ENCODE data around the gene PLS1.
"Not testable (repeated sequence)": the region's sequence is repeated elsewhere in the genome, so short reads cannot be mapped to it uniquely, and the experiment has no call there.

Gene PLS1

DNA sequence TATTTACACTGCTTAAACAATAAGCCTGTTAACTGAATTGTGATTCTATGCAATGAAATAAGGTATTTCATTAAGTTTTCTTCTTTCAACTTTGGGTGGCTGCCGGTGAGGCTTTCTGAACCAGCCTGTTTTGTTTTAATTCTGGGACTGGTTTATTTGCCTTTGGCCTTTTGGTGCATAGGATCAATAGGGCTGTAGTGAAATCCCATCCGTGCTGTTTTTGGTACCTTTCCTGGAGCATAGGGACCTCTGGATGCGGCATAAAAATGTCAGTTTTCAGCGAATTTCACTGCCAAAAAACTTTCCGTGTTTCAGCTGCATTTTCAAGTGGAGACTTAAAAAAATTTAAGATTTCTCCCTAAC lies 514 bp downstream of the PLS1 start:
- no peak for DNase-seq

DNA sequence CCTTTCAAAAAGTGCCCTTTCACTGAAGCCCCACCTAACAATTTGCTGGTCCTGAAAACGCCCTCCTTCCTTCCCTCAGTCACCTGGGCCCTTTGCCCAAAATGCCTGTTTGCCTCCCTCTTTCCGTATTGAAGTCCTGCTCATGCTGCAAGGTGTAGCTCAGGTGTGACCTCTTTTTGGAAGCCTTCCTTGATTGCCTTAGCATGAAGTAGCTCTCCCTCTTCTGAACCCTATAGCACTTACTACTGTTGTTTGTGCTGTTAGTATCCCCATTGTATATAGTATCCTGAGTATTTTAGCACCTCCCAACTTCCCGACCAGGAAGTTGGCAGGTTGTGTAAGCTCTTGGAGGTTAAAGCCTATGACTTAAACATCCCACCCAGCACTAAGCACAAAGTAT lies 1.7 kb downstream of the PLS1 start:
- peak in 1 of 4 experiments; percentile 35 for DNase-seq

DNA sequence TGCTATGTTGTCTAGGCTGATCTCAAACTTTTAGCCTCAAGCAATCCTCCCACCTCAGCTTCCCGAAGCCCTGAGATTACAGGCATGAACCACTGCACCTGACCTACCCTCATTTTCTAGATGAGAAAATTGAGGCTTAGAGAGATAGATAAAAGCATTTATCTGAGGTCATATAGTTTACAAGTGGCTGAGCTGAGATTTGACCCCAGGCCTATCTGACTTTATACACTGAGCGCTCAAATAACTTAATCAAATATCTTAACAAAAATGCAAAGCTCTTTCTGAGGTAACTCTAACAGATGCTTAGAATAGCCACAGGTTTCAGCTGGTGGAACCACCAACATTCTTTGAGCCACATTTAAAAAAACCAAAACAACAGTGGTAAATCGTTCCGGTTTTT lies 5.5 kb downstream of the PLS1 start:
- no peak for DNase-seq

DNA sequence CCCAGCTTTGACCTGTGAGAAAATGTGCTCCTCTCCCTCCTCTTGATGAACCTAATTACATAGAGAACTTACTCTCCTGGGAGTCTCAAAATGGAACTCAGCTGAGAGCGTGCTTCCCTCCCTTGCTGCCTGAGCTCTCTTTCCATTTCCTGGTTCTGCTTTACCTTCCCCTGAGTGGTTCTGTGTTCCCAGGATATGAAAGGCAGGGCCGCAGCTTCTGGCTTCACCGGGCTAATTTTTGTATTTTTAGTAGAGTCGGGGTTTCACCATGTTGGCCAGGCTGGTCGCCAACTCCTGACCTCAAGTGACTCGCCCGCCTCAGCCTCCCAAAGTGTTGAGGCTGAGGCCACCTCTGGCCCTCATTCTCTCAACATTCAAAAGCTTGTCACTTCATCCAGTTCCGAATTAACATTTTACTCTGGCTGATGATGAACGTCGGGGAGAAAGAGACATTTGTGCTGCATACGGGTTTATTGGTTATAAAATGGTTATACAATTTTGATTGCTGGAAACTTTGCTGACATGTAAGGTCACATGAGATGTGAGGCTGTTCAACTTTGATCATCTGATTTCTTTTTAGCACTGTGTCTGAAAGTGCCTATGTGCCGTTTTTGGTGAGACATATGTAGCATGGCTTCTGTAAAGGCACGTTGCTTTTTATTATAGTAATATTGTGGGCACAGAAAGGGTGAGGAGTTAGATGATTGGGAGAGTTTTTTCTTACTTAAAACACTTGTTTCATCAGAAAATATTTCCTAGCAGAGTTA lies 6.6 kb downstream of the PLS1 start:
- no peak for DNase-seq

DNA sequence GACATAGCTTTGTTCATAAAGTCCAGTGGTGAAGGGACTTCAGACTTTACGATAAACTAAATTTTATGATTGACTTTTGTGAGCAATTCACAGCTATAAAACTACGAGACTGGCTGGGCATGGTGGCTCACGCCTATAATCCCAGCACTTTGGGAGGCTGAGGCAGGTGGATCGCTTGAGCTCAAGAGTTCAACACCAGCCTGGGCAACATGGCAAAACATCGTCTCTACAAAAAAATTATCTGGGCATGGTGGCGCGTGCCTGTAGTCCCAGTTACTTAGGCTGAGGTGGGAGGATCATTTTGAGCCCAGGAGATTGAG lies 7.2 kb downstream of the PLS1 start:
- not testable (repeated sequence) for DNase-seq

DNA sequence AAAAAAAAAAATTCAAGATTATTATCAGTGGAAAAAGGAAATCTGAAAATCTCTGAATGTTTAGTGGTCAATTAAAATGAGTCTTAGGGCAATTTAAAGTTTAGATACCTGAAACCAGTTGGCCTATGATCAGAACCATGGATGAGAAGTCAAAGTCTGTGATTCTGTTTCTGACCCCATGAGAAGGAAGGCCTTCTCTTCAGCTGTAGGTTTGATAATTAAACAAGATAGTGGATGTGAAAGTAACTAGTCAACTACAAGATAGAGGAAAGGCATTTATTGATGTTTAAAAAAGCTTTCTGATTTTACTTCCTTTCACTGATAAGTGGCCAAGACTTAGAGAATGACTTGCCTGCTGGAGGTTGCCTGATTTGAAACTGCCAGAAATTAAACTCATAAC lies 8.7 kb downstream of the PLS1 start:
- no peak for DNase-seq

DNA sequence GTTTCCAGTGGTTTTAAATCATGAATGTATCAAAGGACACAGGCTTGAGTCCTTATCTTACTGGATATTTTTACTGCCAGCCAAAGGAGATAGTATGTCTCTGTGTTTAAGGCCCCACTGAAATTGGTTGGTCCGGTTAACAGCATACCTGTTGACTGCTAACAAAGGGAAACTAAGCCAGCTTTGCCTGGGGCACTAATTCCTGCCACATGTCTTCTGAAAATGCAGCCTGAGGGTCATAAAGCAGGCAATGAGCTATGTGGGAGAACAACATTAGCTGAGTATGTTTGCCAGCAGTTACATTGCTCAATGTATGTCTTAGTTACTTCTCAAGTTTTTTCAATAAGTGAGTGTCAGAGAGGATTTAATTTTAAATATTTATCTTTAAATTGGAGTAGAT lies 12.4 kb downstream of the PLS1 start:
- no peak for DNase-seq

DNA sequence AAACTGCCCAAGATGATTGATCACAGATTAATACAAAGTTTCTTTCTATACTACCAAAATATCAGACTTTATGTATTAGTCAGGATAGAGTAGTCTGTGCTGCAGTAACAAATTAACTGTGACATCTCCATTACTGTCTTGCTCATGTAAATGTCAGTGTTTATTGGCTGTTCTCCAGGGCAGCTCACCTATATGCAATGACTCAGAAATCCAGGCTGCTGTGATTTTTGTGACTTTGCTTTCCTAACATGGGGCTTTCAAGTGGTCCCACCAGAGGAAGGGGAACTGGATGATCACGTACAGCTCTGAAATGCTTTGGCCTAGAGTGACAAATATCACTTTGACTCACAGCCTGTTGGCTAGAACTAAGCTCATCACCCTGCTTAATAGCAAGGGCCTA lies 12.9 kb downstream of the PLS1 start:
- DNase-seq: no peak

DNA sequence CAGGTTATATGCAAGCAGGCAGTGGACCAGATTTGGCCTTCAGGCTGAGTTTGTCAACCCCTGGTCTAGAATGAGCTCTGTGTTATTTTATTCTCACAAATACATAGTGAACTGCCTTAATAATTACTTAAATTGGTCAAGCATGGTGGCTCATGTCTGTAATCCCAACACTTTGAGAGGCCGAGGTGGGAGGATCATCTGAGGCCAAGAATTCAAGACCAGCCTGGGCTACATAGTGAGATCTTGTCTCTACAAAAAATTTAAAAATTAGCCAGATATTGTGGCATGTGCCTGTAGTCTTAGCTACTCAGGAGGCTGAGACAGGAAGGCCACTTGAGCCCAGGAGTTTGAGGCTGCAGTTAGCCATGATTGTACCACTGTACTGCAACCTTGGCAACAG lies 15.0 kb downstream of the PLS1 start:
- no peak for DNase-seq

DNA sequence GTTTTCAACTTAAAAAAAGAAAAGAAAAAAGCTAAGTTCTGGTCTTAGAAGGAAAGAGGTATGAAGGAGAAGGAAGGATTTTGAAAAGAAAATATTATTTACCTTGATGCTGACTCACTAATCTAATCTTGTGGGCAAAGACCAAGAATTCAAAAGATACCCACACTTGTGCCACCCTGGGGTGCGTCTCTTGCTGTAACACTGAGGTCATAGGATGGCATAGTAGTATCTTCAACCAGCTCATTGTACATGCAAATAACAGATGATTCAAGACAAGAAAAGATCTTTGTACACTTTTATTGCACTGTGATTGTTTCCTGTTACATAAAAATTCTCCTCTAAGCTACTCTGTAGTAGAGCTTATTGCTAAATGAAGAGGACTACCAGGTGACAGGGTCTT lies 17.3 kb downstream of the PLS1 start:
- DNase-seq: no peak

DNA sequence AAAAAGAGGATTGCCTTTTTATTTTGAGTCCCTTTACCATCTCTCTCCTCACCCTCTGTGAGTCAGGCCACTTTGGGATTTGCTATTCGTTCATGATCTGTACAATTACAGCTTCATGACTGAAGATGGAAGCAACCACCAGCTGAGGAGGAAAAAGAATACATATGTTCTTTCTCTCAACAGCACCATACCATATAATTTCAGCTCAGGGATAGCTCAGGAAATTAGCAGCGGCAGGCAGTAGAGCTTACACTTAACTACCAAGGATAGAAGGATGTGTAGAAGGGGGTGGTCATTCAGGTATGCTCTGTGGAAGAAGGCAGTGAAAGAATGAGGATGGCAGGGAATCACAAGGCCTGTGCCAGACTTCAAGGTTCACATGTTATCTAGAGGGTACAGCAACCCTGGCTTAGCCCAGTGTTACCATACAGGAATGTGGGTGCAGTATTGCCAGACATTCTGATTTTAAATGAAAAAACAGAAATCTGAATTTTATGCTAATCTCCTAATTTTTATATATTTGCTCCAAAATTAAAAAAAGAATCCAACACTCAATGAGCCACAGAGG lies 17.9 kb downstream of the PLS1 start:
- DNase-seq: no peak

DNA sequence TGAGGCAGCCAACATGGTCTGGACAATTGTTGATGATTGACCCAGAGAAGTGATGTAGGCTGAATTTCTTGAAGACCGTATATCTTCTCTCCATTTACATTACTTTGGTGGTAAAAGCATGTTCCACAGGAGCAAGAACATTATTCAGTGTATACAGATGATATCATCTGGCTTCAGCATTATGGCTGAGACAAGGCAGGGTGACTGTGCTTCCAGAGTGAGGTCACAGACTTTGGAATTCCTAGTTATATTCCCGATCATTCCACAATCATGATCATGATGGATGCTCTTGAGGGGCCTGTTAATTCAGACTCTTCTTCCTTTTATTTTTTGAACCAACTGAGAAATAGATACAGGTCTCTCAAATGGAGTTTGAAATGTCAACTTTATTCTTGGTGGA lies 19.0 kb downstream of the PLS1 start:
- no peak for DNase-seq

DNA sequence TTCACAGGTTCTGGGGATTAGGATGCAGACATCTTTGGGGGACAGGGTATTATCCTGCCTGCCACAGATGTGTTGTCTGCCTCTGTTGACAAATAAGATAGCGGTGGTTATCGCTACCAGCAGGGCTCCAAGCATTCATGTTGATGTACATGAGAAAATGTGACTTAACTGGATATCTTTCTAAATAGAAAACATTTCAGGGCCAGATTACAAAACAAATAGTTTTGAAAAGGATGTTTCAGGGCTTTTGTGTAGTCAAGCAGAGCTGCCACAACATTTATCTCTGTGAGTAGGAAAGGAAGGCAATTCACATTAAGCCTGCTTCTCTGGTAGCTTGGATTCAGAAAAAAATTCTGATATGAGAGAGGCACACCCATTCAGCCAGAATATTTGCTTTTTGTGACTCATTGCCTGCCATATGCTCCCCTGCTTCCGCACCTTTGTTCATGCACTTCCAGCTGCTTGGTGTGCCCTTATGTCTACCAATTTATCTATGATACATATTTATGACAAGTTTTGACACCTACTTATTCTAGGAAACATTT lies 22.8 kb downstream of the PLS1 start:
- DNase-seq: no peak

DNA sequence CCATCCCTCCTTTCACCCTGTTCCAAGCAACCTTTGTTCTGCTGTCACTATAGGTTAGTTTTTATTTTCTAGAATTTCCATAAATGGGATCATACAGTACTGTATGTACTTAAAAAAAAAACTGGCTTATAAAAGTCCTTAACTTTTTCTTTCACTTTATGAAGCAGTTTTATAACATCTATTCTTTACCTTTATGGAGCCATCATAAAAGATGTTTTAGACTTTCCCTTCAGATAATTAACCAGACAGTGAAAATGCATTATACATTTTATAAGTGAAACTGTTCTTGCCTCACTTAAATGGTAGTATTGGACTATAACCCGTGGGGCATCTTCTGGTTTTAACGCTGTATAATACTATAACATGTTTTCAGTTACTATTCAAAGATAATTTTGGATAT lies 26.2 kb downstream of the PLS1 start:
- no peak for DNase-seq

DNA sequence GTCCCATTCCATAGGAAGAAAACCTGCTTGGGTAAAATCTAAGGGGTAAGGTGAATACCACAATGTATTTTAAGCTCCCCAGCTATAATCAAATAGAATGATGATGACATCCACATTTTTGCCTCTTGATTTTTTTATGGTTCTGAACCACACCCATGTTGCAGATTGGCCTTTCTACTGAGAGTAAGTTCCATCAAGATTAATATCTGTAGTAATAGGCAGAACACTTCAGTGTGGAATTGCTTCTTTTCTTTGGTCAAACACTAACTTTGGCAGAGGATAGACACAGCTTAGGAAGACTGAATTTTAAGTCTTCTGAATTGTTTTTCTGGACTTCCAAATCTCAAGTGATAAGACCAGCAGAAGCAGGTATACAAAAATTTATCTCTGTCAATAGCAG lies 27.0 kb downstream of the PLS1 start:
- DNase-seq: no peak

DNA sequence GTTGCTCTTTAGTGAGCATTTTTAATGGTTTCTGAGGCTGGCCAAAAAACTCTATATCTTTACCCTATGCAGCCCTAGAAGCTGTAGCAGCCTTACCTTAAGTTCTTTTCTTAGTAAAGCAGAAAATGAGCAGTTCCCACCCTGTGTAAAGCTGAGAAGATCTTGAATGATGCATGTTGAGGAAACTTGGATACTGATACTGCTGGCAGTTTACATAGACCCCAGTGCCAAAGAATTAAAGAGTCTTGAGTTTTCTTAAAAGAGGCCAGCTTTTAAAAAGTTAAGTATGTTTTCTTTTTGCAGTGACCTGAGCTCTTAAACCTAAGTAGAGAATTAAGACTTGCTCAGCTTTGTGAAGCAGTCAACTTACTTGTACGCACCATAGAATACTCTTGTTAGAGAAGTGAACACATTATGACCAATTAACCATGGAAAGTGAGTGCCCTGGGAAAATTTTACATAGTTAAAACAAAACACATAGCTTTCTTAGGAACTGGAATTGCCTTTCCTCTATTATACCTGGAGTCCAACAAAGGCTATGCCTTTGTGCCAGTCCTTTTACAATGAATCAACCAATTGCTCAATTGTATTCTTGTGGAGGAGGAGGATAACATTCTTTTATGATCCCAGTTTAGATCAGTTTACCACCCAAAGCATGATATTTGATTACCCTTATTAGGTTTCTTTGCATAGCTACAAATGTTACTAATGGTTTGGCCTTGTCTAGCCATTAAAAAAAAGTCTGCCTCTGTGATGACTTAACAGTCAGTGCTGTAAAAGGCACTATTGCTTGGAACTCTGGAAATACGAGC lies 28.4 kb downstream of the PLS1 start:
- no peak for DNase-seq

DNA sequence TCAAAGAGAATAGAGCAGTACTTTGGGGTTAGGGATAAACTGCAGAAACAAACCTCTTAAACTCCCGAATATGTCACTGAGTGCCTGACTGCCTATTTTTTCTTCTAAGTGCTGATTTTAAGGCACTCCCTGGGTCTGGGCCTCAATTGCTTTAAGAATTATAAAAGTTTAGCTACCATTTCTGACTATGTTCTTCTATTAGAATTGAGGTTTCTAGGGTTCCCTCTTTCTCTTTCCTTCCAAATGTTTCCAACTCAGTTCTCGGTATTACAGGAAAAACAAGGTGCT lies 28.9 kb downstream of the PLS1 start:
- DNase-seq: no peak

DNA sequence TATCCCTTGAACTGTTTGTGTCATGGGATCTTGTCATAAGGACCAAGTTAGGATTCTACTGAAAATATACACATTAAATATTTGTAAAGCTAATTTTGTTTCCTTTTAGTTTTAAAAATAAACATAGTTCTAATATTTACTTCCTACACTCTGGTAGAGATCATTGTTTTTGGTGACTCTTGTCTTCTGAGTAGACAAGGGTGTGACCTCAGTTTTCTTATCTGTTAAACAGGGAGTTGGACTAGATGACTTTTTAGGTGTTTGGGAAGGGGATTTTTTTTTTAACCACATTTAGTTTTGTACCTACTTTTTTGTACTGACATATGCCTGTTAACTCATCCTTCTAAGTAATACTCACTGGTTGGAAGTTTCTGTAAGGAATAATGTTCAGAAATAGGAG lies 30.8 kb downstream of the PLS1 start:
- no peak for DNase-seq

DNA sequence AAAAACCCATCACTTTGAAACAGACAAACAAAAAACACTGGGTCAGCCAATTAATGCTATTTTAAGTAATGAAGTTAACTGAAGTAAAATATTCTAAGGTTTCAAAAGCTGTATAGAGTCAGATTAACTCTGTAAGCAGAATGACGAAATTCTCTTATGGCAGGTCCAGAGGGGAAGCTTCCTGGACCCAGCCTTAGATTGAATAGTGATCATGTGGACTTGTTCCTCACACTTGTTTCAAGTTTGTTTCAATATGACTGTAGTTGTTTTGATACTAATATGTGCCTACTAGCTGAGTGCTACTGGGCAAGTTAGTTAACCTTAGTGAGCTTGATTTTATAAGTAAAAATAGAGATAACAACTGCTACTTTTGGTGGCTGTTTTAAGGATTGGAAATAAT lies 32.6 kb downstream of the PLS1 start:
- DNase-seq: peak; percentile 54 to 85 (median 74)

DNA sequence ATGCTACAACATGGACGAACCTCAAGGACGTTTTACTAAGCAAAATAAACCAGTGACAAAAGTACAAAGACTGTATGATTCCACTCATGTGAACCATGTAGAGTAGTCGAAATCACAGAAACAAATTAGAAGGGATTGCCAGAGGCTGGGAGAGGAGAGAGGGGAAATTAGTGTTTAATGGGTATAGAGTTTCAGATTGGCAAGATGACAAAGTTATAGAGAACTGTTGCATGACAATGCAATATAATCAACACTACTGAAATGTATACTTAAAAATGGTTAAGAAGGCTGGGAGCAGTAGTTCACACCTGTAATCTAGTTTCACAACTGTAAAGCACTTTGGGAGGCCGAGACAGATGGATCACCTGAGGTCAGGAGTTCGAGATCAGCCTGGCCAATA lies 36.9 kb downstream of the PLS1 start:
- DNase-seq: no peak

DNA sequence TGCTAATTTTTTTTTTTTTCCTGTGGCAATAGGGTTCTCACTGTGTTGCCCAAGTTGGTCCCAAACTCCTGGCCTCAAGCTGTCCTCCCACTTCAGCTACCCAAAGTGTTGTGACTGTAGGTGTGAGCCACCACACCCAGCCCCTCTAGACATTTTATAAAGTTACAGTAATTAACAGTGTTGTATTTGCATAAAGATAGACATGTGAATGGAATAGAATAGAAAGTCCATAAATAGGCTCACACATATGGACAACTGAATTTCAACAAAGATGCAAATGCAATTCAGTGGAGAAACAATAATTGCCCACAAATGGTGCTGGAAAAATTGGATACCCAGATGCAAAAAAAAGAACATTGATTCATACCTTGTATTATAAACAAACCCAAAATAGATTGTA lies 39.9 kb downstream of the PLS1 start:
- DNase-seq: no peak

DNA sequence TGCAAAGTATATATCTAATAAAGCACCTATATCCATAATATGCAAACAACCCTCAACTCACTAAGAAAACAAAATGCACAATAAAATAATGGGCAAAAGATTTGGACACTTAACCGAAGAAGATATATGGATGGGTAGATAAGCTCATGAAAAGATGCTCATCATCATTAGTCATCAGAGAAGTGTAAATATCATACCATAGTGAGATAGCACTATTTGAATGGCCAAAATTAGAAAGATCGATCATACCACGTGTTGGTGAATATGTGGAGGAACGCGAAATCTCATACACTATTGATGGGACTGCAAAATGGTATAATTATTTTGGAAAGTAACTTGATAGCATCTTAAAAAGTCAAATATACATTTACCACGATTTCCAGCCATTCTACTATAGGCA lies 40.5 kb downstream of the PLS1 start:
- DNase-seq: no peak

DNA sequence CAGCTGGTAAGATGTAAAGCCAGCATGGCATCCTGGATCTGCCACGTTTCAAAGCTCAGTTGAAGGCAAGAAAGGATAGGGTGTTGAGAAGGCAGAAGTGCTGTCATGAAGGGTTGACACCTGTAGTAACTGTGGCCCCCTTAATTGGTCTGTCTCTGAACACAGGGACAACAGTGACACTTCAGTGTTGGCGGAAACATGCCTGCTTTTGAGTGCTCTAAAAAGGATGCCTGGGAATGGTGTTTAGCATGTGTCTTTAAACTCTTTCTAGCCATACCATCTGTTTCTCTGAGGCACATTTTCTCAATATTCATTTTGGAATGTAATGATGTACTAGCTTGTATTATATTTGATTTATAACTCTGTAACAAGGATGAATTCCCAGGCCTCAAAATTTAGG lies 42.1 kb downstream of the PLS1 start:
- DNase-seq: no peak

DNA sequence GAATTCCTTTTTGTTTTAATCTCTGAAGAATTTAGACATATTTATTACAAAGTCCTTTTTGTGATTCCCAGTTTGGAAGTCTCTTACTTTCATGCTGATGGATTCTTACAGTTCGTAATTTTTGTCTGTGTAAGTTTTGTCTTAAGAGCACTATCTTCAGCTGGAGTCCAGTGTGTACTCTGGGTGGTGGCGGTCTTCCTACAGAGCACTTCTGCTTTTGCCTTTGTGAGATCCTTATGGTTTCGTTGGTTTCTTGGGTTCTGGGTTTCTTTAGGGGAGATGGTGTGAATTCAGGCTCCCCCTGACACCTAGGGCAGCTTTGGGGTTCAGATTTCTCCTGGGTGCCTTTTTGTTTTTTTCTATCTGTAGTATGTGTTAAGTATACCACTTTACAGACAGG lies 45.3 kb downstream of the PLS1 start:
- peak in 1 of 4 experiments; percentile 10 for DNase-seq
